Aorta (tissue), 5 donors: ENCODE measurements around the gene PLXNC1. TPM values are rescaled to one million over a fixed set of nuclear protein-coding genes. Genes with fewer than 3 reads are reported as not detected.

Experiments
- ATAC-seq: fragments of 200-7000 bp; cut with Tn5 transposase; one replicate; pipeline ENCODE4 v1.9.1; 2022; ENCODE audit warnings: moderate library complexity; ENCODE audit not compliant: low FRiP score
- DNase-seq, 2 donors: peaks; one replicate each; pipeline ENCODE4 v3.0.0-alpha.2; 2020
- H3K27ac ChIP-seq, 2 donors: one replicate each; pipeline ENCODE4 v1.5.1; 2013; ENCODE audit warnings: low read length in 2 of 2, mild to moderate bottlenecking in 2 of 2, moderate library complexity in 2 of 2, control low read depth in 1 of 2, inconsistent platforms in 1 of 2, low read depth in 1 of 2
- H3K27me3 ChIP-seq, 2 donors: one replicate each; pipeline ENCODE4 v1.6.1; 2013; ENCODE audit warnings: control low read depth in 1 of 2, low read length in 1 of 2, mild to moderate bottlenecking in 1 of 2, moderate library complexity in 1 of 2; ENCODE audit not compliant: insufficient read depth in 2 of 2, control insufficient read depth in 1 of 2
- H3K36me3 ChIP-seq, 2 donors: one replicate each; pipeline ENCODE4 v1.6.1; 2013; ENCODE audit warnings: control low read depth in 1 of 2, low read length in 1 of 2, mild to moderate bottlenecking in 1 of 2; ENCODE audit not compliant: insufficient read depth in 2 of 2, control insufficient read depth in 1 of 2
- H3K4me1 ChIP-seq, 2 donors: one replicate each; pipeline ENCODE4 v1.6.1; 2013; ENCODE audit warnings: low read length in 2 of 2, control low read depth in 1 of 2, mild to moderate bottlenecking in 1 of 2, moderate library complexity in 1 of 2; ENCODE audit not compliant: insufficient read depth in 2 of 2, control insufficient read depth in 1 of 2
- H3K4me3 ChIP-seq, 2 donors: one replicate each; pipeline ENCODE4 v1.5.1; 2013; ENCODE audit warnings: low read length in 2 of 2, control low read depth in 1 of 2, mild to moderate bottlenecking in 1 of 2
- H3K9me3 ChIP-seq: one replicate; pipeline ENCODE4 v1.6.1; 2013; ENCODE audit warnings: mild to moderate bottlenecking, low read length; ENCODE audit not compliant: control insufficient read depth
- WGBS, 2 donors: extraction: QIAGEN DNeasy Blood & Tissue Kit; methylation state at CpG; one replicate each; pipeline ENCODE4 v1.1.7; 2013; 5-methylcytosine and 5-hydroxymethylcytosine counted together
- intact Hi-C, 2 donors: fragments of 100-400 bp; cut with DNase I; formaldehyde crosslinking; loops; one replicate each; pipeline versions ENCODE4 v1.14.2 to v1.15.0; 2022
- polyA plus RNA-seq, 2 donors: library from polyadenylated mRNA; stranded (reverse); fragments of 200-250 nt; gene quantifications; one replicate each; pipeline ENCODE4 v1.2.3, GENCODE V29; 2013
- total RNA-seq, 2 donors: library from RNA; stranded (reverse); fragmentation: NEBNext Ultra II Directional; extraction: Animal tissue kit (Norgen Biotek cat#: 25700); gene quantifications; one replicate each; pipeline ENCODE4 v1.2.1, GENCODE V29; 2021
- donor health status: healthy with polysubstance abuse.
- donor health status: Bipolar disorder and iron deficiency.
- donor health status: DM: no; HTN: no; CAD: no.
- donor health status: DM: no; HTN: no; CAD: no.
- donor health status: DM: yes; HTN: yes; CAD: no.

Gene PLXNC1
- total and polyA plus RNA-seq, 4 donors: 1.2 to 26.8 (median 5.4) TPM

DNA sequence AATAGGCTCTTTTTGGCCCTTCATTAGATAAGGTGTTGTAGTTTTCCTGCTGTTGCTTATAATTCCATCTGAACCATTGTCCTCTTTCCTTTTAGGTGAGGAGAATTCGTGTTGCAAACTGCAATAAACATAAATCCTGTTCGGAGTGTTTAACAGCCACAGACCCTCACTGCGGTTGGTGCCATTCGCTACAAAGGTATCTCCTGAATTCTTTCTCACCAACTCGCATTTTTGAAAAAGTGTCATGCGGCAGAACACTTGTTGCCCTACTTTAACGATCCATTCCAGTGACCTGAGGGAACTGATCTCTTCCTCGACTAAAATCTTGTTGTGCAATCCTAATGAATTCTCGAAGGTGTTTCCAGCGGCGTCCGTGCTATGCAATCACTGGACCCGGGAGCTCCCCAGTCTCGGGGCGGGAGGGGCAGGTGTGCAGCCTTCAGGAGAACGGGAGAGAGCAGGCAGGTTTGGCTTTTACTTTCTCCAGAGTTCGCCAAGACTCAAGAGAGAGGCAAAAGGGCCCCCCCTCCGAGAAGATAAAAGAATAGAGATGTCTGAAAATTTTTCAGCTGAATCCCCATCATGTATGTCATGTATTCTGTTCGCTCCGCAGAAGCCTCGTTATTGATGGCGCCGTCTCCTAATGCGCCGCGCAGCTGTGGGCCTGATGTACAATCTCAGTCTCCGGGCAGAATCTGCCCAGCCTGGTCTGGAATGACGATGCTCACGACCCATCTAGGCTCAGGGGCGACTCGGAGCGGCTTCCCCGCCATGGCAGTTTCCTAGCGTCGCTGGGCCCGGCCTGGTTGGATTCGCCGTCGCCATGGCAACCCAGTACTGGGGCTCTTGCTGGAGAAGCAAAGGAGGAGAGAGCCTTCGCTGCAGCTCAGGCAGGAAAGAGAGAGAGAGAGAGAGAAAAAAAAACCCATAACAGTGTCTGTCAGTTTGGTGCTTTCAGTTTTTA, 38.2 kb downstream of the PLXNC1 start:
- Histone ChIP-seq H3K9me3 (no peaks in the 10 kb centered on the region), H3K4me1 (no peaks in the 10 kb centered on the region), H3K36me3 (no peaks in the 10 kb centered on the region), H3K4me3 (peak overlapping the region in 1 of 2 donors; percentile 29), H3K27ac (no peak overlapping the region), H3K27me3 (no peaks in the 10 kb centered on the region)
- DNase-seq (peak; percentile 77 to 86), ATAC-seq (no peak)
- 37 to 55% methylated on average over 40 of the region's 40 CpGs for WGBS, 2 donors
- intact Hi-C loops: no loop called here

DNA sequence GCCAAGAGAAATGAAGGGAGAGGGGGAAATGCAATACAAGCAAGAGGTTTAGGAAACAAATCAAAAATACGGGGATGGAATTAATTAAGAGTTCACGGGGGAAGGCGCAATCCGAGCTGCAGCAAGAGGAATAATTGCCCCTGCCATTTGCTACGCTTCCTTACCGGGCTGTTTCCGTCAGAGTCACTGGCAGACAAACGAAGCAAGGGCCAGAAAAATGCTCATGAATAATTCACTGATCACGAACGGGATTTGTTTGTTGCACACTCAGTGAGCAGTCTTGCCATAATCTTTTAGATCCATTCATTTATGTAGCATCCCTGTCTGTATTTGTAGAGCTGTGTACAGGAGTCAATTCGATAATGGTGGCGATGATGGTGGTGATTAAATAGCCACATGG, 39.0 kb downstream of the PLXNC1 start:
- no peak for DNase-seq
- ATAC-seq: no peak
- intact Hi-C loops: no loop called here
- no peaks in the 10 kb centered on the region for H3K4me1 ChIP-seq
- no peaks in the 10 kb centered on the region for H3K9me3 ChIP-seq
- H3K36me3 ChIP-seq: no peaks in the 10 kb centered on the region
- no peaks in the 10 kb centered on the region for H3K27me3 ChIP-seq
- H3K27ac ChIP-seq: no peak overlapping the region
- WGBS, 2 donors: 40 to 50% methylated on average over 12 of the region's 12 CpGs
- no peak overlapping the region for H3K4me3 ChIP-seq

DNA sequence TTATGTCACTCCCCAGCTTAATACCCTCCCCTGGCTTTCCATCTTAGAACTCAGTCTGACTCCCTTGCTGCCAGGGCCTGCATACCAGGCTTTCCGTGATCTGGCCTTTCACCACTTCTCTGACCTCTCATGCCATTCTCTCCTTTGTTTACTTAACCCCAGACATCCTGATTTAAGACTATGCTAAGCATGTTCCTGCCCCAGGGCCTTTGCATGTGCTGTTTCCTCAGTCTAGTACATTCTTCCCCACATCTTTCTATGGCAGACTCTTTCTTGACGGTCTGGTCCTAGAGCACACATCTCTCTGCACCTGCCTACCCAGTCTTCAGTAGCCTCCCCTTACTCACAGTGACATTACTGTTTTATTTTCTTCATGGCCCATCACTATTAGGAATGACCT, 42.2 kb downstream of the PLXNC1 start:
- no peak for DNase-seq
- intact Hi-C loops: no loop called here
- Histone ChIP-seq H3K27me3 (no peaks in the 10 kb centered on the region), H3K36me3 (no peaks in the 10 kb centered on the region), H3K9me3 (no peaks in the 10 kb centered on the region), H3K4me3 (no peak overlapping the region), H3K4me1 (no peaks in the 10 kb centered on the region), H3K27ac (no peak overlapping the region)
- WGBS, 2 donors: 44 to 45% methylated on average over 2 of the region's 2 CpGs
- ATAC-seq: no peak

DNA sequence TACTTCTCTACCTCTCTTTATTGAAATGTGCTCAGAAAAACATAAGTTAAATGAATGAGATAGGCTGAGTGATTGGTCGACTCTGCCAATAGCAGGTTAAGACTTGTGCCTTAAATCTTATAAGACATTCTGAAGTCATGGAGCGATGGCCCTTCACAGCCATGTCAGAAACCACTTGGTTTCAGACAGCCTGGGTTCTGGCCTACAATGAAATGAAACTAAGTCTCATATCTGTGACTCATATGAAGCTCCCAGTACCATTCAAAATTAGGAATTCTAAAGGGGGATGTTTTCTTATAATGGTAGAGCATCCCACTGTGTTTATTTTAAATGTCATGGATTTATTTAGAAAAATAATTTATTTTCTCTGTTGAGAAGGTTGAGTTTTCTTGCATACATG, 42.6 kb downstream of the PLXNC1 start:
- DNase-seq (no peak), ATAC-seq (no peak)
- Histone ChIP-seq H3K27ac (no peak overlapping the region), H3K9me3 (no peaks in the 10 kb centered on the region), H3K4me3 (no peak overlapping the region), H3K36me3 (no peaks in the 10 kb centered on the region), H3K4me1 (no peaks in the 10 kb centered on the region), H3K27me3 (no peaks in the 10 kb centered on the region)
- WGBS, 2 donors: 95 to 96% methylated on average over 2 of the region's 2 CpGs
- intact Hi-C loops: no loop called here

DNA sequence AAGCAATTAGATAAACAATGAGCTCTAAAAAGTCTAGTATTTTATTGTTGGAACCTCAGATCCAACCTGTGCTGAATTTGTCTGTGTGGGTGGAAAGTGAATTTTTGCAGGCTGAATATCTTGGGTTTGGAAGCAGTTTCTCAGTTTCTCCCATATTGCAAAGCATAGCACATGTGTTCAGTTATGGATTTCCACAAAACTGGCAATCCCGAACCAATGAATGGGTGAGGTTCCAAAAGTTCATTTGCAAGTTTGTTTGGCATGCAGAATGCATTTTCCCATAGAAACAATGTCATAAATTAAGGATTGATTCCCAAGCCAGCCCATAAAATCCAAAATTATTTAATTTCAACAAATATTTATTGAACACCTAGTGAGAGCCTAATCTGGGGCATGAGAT, 43.4 kb downstream of the PLXNC1 start:
- 96 to 98% methylated on average over 1 of the region's 1 CpG for WGBS, 2 donors
- Histone ChIP-seq H3K4me3 (no peak overlapping the region), H3K36me3 (no peaks in the 10 kb centered on the region), H3K4me1 (no peaks in the 10 kb centered on the region), H3K9me3 (peaks cover 1% of the 10 kb centered on the region), H3K27ac (no peak overlapping the region), H3K27me3 (no peaks in the 10 kb centered on the region)
- intact Hi-C loops: no loop called here
- no peak for ATAC-seq
- no peak for DNase-seq

DNA sequence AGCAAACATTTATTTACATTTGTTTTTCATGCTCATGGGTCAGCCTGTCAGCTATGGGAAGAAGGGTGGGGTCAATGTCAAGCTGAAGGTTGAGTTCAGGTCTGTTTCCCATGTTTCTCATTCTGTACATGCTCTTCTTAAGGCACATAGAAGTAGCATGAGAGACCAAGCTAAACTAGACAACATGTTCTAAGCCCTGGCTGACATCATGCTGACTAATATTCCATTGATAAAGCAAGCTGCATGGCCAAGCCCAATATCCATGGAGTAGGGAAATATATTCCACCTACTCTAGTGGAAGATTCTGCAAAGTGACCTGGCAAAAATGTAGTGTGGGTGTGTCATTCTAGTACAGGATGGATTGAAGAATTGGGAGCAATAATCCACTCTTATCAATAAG, 44.1 kb downstream of the PLXNC1 start:
- H3K4me3 ChIP-seq: no peak overlapping the region
- intact Hi-C loops: no loop called here
- no peaks in the 10 kb centered on the region for H3K4me1 ChIP-seq
- no peaks in the 10 kb centered on the region for H3K36me3 ChIP-seq
- DNase-seq (no peak), ATAC-seq (no peak)
- H3K9me3 ChIP-seq: peaks cover 3% of the 10 kb centered on the region
- H3K27ac ChIP-seq: no peak overlapping the region
- no peaks in the 10 kb centered on the region for H3K27me3 ChIP-seq

DNA sequence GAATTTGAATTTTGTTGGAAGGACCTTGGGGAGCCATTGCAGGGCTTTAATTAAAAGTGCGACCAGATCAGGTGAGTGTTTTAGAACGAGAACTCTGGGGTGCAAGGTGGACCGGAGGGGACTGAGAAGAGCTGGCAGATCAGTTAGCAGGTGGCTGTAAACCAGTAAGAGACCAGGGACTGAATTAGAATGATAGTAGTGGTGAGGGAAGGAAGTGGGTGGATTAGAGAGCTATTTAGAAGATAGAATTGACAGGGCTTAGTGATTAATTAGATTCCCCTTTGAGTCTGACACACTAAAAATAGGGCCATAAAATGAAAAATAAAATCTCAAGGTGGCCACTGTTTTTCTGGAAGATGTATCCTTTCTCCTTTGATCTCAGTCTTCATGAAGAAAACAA, 44.8 kb downstream of the PLXNC1 start:
- intact Hi-C loops: no loop called here
- Histone ChIP-seq H3K4me3 (no peak overlapping the region), H3K27ac (no peak overlapping the region), H3K9me3 (peaks cover 3% of the 10 kb centered on the region), H3K36me3 (no peaks in the 10 kb centered on the region), H3K4me1 (no peaks in the 10 kb centered on the region), H3K27me3 (no peaks in the 10 kb centered on the region)
- DNase-seq (no peak), ATAC-seq (no peak)
- WGBS, 2 donors: 81 to 89% methylated on average over 3 of the region's 3 CpGs

DNA sequence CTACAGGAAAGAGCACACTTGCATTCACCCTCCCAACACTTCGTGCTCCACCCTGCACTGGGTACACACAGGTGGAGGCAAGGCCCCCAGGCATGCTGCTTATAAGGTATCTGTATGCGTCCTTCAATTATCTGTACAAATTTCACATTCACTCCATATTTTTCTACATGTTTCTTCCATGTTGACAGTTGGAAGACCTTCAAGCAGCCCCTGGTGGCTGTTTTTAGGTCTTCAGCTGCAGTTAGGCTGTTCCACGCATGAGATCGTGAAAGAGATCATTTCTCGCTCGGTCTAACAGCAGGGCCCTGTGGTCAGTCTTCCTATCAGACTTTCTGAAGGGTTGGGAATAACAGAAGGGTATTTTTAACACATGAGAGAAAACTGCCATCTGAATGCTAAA, 47.1 kb downstream of the PLXNC1 start:
- no peak overlapping the region for H3K27ac ChIP-seq
- no peaks in the 10 kb centered on the region for H3K4me1 ChIP-seq
- ATAC-seq: no peak
- H3K9me3 ChIP-seq: peaks cover 3% of the 10 kb centered on the region
- 94 to 96% methylated on average over 6 of the region's 6 CpGs for WGBS, 2 donors
- no peaks in the 10 kb centered on the region for H3K36me3 ChIP-seq
- DNase-seq: no peak
- H3K4me3 ChIP-seq: no peak overlapping the region
- intact Hi-C loops: no loop called here
- H3K27me3 ChIP-seq: no peaks in the 10 kb centered on the region

DNA sequence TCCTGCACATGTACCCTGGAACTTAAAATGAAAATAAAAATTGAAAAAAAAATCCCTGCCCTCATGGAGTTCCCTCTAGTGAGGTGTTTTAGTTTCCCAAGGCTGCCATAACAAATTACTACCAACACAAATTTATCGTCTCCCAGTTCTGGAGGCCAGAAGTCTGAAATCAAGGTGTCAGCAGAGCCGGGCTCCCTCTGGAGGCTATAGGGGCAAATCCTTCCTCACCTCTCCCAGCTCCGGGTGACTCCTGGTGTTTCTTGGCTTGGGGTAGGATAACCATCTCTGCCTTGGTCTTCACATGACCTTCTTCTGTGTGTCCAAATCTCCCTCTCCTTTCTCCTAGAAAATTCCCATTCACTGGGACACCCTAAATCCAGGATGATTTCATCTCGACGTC, 50.1 kb downstream of the PLXNC1 start:
- Histone ChIP-seq H3K36me3 (no peaks in the 10 kb centered on the region), H3K27ac (no peak overlapping the region), H3K9me3 (peaks cover 3% of the 10 kb centered on the region), H3K27me3 (no peaks in the 10 kb centered on the region), H3K4me1 (no peaks in the 10 kb centered on the region), H3K4me3 (no peak overlapping the region)
- intact Hi-C loops: no loop called here
- no peak for ATAC-seq
- no peak for DNase-seq
- WGBS, 2 donors: 80 to 84% methylated on average over 5 of the region's 5 CpGs
